Fibroblast of pulmonary artery (primary cell): ENCODE data around the gene SCGB1D2.
"Not testable (repeated sequence)": the region's sequence is repeated elsewhere in the genome, so short reads cannot be mapped to it uniquely, and the experiment has no call there.

Source experiments
- DNase-seq: peaks from one replicate; pipeline ENCODE4 v3.0.0-alpha.2; 2010; ENCODE audit warnings: low read depth
- H3K4me3 ChIP-seq: replicated peaks from 2 replicates; pipeline ENCODE4 v1.5.1; 2011; ENCODE audit warnings: low read depth, mild to moderate bottlenecking, control low read depth, low read length, moderate library complexity
- TF ChIP-seq, protein P1 (sequence below): IDR thresholded peaks from 2 replicates; pipeline ENCODE4 v1.5.1; 2011; ENCODE audit warnings: mild to moderate bottlenecking, control low read depth, low read length, inconsistent platforms; ENCODE audit errors: missing control alignments

SCGB1D2 gene

DNA sequence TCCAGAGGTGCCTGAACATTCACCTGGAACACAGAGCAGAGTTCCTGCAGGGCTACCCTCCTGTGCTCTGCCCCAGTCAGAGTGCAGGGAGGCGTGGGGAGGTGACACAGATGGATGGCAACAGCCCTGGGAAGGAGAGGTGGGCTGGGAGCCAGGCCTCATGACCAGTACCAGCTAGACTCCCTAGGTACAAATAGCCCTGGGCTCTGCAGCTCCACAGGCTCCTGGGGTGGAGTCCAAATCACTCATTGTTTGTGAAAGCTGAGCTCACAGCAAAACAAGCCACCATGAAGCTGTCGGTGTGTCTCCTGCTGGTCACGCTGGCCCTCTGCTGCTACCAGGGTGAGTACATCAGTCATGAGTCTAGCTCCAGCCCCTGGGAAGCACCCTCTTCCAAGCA, at the start of gene SCGB1D2:
SCGB1D2 (plus strand) TSS at position 219 of the 400 bp plus-strand sequence; CDS start at position 288, 69 bp downstream.
- H3K4me3 ChIP-seq, result no peak within 1 kb of the TSS
- TF ChIP-seq, protein P1, sequence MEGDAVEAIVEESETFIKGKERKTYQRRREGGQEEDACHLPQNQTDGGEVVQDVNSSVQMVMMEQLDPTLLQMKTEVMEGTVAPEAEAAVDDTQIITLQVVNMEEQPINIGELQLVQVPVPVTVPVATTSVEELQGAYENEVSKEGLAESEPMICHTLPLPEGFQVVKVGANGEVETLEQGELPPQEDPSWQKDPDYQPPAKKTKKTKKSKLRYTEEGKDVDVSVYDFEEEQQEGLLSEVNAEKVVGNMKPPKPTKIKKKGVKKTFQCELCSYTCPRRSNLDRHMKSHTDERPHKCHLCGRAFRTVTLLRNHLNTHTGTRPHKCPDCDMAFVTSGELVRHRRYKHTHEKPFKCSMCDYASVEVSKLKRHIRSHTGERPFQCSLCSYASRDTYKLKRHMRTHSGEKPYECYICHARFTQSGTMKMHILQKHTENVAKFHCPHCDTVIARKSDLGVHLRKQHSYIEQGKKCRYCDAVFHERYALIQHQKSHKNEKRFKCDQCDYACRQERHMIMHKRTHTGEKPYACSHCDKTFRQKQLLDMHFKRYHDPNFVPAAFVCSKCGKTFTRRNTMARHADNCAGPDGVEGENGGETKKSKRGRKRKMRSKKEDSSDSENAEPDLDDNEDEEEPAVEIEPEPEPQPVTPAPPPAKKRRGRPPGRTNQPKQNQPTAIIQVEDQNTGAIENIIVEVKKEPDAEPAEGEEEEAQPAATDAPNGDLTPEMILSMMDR, result no peak
- DNase-seq, result no peak

- peak; percentile 11 for DNase-seq
- TF ChIP-seq, protein P1, result no peak
- H3K4me3 ChIP-seq, result no peak overlapping the region
Measured at GRCh38 chr11:62193952-62194351, 48.1 kb upstream of the SCGB1D2 start.

GRCh38 chr11:62195010-62195409, 47.0 kb upstream of the SCGB1D2 start:
- not testable (repeated sequence) for DNase-seq, H3K4me3 ChIP-seq

GRCh38 chr11:62195945-62196344, 46.1 kb upstream of the SCGB1D2 start:
- no peak for DNase-seq
- H3K4me3 ChIP-seq, result no peak overlapping the region
- TF ChIP-seq, protein P1, result no peak

- not testable (repeated sequence) for H3K4me3 ChIP-seq, DNase-seq
Measured at GRCh38 chr11:62197400-62197799, 44.6 kb upstream of the SCGB1D2 start.

DNA sequence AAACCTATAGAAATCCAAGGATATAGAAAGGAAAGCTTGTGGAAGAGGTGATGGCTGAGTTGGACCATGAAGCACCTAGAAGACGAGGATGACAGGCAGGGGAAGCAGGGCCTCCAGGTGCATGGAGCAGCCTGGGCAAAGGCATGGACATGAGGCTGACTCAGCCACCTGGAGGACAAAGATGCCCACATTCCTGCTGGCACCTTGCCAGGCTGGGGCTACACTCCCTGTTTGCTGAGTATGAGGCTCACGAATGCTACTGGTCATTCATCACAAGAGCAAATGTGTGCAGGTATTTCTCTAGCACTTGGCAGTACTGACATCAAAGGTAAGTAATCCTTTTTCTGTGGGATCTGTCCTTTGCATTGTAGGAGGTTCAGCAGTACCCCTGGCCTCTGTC, 40.7 kb upstream of the SCGB1D2 start:
- no peak overlapping the region for H3K4me3 ChIP-seq
- TF ChIP-seq, protein P1, result no peak
- DNase-seq, result no peak

DNA sequence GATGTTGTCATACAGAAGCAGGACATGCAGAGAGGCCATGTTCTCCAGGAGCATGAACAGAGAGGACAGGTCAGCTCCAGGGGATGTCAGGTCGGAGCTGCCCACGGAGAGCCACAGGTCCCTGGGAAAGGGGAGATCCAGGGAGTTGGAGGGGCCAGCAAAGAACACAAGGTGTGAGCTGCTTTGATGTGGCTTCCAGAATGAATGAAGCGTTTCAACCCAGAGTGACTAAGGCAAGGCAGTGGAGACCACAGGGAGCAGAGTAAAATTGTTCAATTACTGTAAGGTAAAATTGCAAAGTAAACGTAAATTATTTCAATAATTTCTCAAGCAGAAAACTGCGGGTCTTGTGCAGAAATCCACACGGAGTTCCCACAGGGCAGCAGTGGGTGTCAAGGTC, 39.1 kb upstream of the SCGB1D2 start:
- TF ChIP-seq, protein P1, result no peak
- H3K4me3 ChIP-seq, result no peak overlapping the region

GRCh38 chr11:62204430-62204829, 37.6 kb upstream of the SCGB1D2 start:
- no peak overlapping the region for H3K4me3 ChIP-seq
- TF ChIP-seq, protein P1, result no peak
- no peak for DNase-seq

More for the DNA sequence above, 39.1 kb upstream of the SCGB1D2 start:
- no peak for DNase-seq
